ENCODE measurements around the gene UBE2G2.
"Not testable (repeated sequence)": the region's sequence is repeated elsewhere in the genome, so short reads cannot be mapped to it uniquely, and the experiment has no call there.

Gene UBE2G2

DNA sequence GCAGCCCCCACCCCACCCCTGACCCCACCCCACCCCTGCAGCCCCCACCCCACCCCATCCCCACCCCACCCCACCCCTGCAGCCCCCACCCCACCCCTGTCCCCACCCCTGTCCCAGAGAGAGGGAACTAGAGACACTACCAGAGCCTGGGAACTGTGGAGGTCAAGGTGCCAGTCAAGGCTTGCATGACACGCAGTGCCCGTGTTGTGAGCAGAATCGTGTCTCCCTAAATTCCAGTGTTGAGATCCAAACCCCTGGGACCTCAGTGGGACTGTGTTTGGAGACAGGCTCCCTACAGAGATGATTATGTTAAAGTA is 34.7 kb upstream of the UBE2G2 start:
- no peak for DNase-seq (ENCODE audit: low read depth)

GRCh38 chr21:44835647-44835973 is 34.0 kb upstream of the UBE2G2 start:
- no peak for DNase-seq (ENCODE audit: low read depth)

DNA sequence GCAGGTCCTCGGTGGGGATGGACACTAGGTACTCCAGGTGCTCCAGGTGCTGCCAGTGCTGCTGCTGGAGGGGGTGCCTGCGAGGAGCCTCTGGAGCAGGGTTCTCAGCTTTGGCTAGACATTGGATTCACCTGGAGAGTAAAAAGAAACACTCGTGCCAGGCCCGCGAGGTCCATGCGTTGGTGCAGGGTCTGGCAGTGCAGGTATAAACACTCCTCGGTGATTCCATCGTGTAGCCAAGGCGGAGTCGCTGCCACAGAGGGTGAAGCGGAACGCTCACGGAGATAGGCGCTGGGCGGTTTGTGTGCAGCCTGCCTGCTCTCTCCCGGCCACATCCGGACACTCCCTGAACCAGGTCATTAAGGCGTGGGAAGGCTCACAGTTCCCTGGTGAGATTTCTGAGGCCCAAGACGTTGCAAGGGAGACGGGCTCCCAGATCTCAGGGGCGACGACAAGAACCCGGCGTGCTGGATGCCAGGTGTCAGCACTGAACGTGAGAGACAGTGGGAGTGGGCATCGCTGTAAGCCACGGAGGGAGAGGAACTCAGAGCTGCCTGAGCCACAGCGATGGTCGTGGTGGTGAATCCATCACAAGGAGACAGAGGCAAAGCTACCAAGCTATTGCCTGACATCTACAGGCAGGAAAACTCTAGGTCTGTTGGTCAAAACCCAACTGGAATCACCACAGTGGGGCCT is 33.5 kb upstream of the UBE2G2 start:
- DNase-seq (ENCODE audit: low read depth): no peak

GRCh38 chr21:44834231-44834950 is 32.8 kb upstream of the UBE2G2 start:
- DNase-seq (ENCODE audit: low read depth): no peak

GRCh38 chr21:44833663-44834062 is 32.0 kb upstream of the UBE2G2 start:
- DNase-seq (ENCODE audit: low read depth): no peak

GRCh38 chr21:44832516-44833255 is 31.1 kb upstream of the UBE2G2 start:
- DNase-seq (ENCODE audit: low read depth): not testable (repeated sequence)

GRCh38 chr21:44831227-44831860 is 29.7 kb upstream of the UBE2G2 start:
- DNase-seq (ENCODE audit: low read depth): no peak

- DNase-seq (ENCODE audit: low read depth): no peak
Observed at GRCh38 chr21:44829507-44830092, 28.0 kb upstream of the UBE2G2 start.

- DNase-seq (ENCODE audit: low read depth): no peak
Observed at GRCh38 chr21:44828362-44829056, 26.9 kb upstream of the UBE2G2 start.

DNA sequence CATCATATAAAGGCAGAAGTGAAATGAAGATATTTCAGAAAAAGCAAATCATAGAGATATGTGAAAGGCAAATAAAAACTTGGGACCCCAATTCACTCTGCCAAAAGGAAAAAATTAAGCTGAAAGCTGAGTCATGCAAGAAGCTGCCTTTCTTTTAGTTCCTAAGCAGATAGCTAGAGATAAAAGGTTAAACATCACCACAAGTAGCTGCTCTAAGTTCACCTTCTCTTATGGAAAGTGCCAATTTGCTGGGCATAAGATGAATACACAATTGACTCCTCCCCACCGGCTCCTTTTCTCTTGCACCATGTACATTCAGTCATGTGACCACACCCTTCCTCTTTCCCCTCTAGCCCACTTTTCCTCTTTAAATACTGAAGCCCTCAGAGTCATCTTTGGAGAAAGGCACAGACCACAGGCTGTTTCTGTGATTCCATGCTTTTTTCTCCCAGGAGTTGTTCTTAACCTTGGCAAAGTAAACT is 21.6 kb upstream of the UBE2G2 start:
- no peak for DNase-seq (ENCODE audit: low read depth)

- DNase-seq (ENCODE audit: low read depth): no peak
Observed at GRCh38 chr21:44822484-44823178, 21.0 kb upstream of the UBE2G2 start.

GRCh38 chr21:44820851-44821250 is 19.2 kb upstream of the UBE2G2 start:
- no peak for DNase-seq (ENCODE audit: low read depth)

DNA sequence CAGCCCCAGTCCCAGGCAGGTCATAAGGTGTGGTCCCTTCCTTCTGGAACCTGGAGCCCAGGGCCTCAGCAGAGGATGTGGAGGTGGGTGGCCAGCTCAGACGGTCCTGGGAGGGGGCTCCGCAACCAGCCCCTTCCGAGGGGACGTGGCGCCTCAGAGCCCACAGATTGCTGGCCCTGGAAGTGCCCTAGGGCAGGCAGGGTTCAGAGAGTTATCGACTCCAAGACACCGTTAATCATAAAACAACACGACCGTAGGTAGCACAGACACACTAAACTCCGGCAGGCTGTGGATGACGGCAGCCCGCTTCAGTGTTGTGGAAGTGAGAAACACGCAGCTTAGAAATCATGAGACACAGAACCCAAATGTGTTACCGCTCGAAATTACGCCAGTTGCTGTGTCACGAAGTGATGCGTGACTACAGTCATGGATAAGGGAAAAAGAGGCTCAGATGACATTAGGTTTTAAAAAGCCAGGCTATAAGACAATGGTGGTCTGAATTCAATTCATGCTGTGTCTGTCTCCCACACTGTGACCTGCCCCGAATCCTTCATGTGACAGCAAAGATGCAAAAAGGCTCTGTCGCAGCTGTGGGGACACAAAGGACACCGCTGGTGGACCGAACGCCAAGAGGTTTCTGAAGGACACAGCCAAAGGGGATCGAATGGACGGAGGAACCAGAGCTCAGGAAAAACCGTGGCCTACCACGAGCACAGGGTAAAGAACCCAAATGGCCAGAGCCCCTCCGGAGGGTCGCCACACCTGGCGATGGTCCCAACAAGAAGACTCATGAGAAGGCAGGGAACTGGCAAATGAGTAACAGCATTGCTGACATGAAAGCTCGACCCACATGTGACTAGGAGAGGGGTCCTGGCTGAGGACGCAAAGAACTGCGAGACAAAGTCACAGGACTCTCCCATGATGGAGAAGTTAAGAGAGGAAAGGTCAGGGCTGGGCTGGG is 17.9 kb upstream of the UBE2G2 start:
- DNase-seq (ENCODE audit: low read depth): no peak

DNA sequence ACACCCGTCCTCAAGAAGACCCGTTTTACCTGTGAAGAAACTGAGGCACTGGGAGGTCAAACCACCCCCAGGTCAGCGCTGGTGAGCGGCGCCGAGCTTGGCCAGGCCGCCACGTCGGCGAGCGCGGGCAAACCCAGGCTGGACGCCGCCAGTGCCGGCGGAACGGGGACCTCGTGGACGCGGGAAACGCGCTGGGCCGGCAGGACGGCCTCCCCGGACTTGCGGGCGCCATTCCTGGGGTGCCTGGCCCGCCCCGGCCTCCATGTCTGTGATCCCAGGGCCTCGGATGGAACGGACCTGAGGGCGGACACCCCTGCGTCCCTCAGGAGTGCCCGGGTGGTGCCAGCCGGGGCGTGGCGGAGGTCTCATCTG is 17.0 kb upstream of the UBE2G2 start:
- DNase-seq (ENCODE audit: low read depth): no peak

DNA sequence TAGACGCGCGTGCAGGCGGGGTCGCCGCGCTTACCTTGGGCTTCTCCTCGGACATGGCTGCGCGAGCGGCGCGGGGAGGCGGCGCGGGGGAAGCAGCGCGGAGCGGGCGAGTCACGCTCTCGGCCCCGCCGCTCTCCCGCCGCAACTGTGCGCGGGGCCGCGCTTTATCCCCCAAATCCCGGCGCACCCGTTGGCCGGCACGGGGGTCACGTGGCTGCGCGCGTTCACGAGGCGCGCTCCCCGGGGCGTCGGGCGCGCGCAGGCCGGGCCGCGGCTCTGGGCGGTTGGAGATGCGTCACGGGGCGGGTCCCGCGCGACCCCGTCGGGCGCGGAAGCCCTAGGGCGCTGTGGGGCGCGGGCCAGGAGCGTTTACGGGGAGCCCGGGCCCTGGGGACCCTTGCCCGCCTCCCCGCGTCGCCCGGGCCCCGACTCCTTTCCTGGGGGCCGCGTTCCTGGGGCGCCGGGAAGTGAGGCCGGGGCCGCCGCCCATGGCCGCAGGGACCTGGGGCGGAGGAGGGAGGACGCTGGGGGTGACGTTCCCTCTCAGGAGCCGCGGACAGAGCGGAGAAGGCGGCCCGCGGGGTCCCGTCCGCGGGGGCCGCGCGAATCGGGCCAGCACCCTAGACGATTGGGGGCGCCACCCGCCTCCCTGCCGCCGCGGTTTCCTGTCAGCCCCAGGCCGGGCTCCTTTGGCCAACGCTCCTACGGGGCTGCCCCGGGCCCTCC is 16.5 kb upstream of the UBE2G2 start, which contains the start of gene SUMO3:
SUMO3 (minus strand) TSS at position 149 of the 726 bp plus-strand sequence; CDS start at position 55, 94 bp downstream.
- DNase-seq (ENCODE audit: low read depth): peak; percentile 77

DNA sequence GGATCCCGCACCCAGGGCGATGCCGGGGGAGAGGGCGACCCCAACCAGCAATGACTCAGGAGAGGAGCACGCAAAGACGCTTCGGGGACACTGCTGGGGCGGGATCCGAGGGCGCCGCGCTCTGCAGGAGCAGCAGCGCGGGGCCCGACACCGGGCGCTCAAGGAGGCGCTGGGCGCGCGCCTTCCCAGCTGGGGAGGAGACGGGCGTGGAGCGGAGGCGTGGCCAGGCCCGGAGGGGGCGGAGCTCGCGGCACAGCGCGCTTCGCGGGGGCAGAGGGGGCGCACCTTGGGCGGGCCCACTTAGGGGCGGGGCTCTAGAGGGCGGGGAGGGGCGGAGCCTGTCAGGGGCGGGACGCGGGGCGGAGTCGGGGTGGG is 15.9 kb upstream of the UBE2G2 start:
- peak; percentile 88 for DNase-seq (ENCODE audit: low read depth)

DNA sequence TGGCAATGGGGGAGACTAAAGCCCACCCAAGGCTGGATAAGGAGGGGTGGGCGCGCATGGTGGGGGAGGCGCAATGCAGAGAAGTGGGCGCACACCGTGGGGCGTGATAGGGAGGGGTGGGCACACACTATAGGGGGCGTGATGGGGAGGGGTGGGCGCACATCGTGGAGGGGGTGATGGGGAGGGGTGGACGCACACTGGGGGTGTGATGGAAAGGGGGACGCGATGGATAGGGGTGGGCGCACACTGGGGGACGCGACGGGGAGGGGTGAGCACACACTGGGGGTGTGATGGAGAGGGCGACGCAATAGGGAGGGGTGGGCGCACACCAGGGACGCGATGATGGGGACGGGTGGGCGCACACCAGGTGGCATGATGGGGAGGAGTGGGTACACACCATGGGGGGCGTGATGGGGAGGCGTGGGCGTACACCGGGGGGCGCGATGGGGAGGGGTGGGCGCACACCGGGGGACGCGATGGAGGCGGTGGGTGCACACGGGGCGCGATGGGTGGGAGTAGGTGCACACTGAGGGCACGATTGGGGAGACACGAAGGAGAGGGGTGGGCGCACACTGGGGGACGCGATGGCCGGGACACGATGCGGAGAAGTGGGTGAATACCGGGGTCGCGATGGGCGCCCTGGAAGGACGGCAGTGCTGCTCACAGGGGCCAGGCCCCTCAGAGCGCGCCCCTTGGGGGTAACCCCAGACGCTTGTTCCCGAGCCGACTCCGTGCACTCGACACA is 15.3 kb upstream of the UBE2G2 start:
- no peak for DNase-seq (ENCODE audit: low read depth)

- no peak for DNase-seq (ENCODE audit: low read depth)
Observed at GRCh38 chr21:44815852-44816628, 14.4 kb upstream of the UBE2G2 start.
